Osteoblast (primary cell): Measurements from ENCODE around the gene DEPP1. TPM values are rescaled to one million over a fixed set of nuclear protein-coding genes. Genes with fewer than 3 reads are reported as not detected.

ENCODE experiments used
- DNase-seq: peaks from one replicate; pipeline ENCODE4 v3.0.0; 2011; ENCODE audit warnings: low spot score, mixed read lengths; ENCODE audit not compliant: insufficient read length; ENCODE audit errors: missing footprints
- H2AFZ ChIP-seq: 2 replicates; pipeline ENCODE4 v1.6.0; 2011; ENCODE audit warnings: mild to moderate bottlenecking, low read length
- H3K27ac ChIP-seq: 2 replicates; pipeline ENCODE4 v1.5.1; 2011; ENCODE audit warnings: mild to moderate bottlenecking, low read depth, low read length, moderate library complexity
- H3K27me3 ChIP-seq: 2 replicates; pipeline ENCODE4 v1.6.0; 2012; ENCODE audit warnings: mild to moderate bottlenecking, control low read depth, inconsistent platforms, low read length, moderate library complexity; ENCODE audit not compliant: insufficient read depth
- H3K36me3 ChIP-seq: 2 replicates; pipeline ENCODE4 v1.5.1; 2011; ENCODE audit warnings: mild to moderate bottlenecking, low read length, control low read depth, moderate library complexity; ENCODE audit not compliant: insufficient read depth
- H3K4me1 ChIP-seq: 2 replicates; pipeline ENCODE4 v1.5.1; 2011; ENCODE audit warnings: mild to moderate bottlenecking, low read length, control low read depth, moderate library complexity; ENCODE audit not compliant: insufficient read depth
- H3K4me2 ChIP-seq: 2 replicates; pipeline ENCODE4 v1.6.0; 2011; ENCODE audit warnings: mild to moderate bottlenecking, low read length; ENCODE audit not compliant: insufficient read depth
- H3K4me3 ChIP-seq: fragments of 200-600 bp; sonication (generic); 3 replicates; pipeline ENCODE4 v1.5.1; 2012; ENCODE audit warnings: mild to moderate bottlenecking, low read length, inconsistent platforms; ENCODE audit not compliant: insufficient read depth
- H3K79me2 ChIP-seq: 2 replicates; pipeline ENCODE4 v1.6.0; 2012; ENCODE audit warnings: mild to moderate bottlenecking, low read length, control low read depth, inconsistent platforms; ENCODE audit not compliant: insufficient read depth
- H3K9me3 ChIP-seq: 2 replicates; pipeline ENCODE4 v1.5.1; 2011; ENCODE audit warnings: low read depth, low read length, control low read depth
- H4K20me1 ChIP-seq: 2 replicates; pipeline ENCODE4 v1.6.0; 2012; ENCODE audit warnings: mild to moderate bottlenecking, low read length, control low read depth; ENCODE audit not compliant: insufficient read depth
- CTCF ChIP-seq: IDR thresholded peaks from 2 replicates; pipeline ENCODE4 v1.5.1; 2011; ENCODE audit warnings: mild to moderate bottlenecking, low read depth, low read length, moderate library complexity; ENCODE audit errors: extremely low read depth
- total RNA-seq: library from RNA; depleted of rRNA; stranded (reverse); fragments of >200 nt; gene quantifications from 2 replicates; pipeline ENCODE4 v1.2.3, GENCODE V29; 2012

DEPP1 gene
- total RNA-seq, 1 donor, result 87.6 TPM

GRCh38 chr10:44986179-44986578, 7.6 kb upstream of the DEPP1 start:
- no peak overlapping the region for H2AFZ ChIP-seq
- peaks cover 16% of the 10 kb centered on the region for H3K4me1 ChIP-seq
- no peaks in the 10 kb centered on the region for H4K20me1 ChIP-seq
- no peak overlapping the region for H3K4me3 ChIP-seq
- TF ChIP-seq CTCF, result no peak
- H3K9me3 ChIP-seq, result no peaks in the 10 kb centered on the region
- H3K36me3 ChIP-seq, result no peaks in the 10 kb centered on the region
- no peaks in the 10 kb centered on the region for H3K27me3 ChIP-seq
- no peaks in the 10 kb centered on the region for H3K79me2 ChIP-seq
- H3K27ac ChIP-seq, result no peak overlapping the region
- no peak for DNase-seq
- no peak overlapping the region for H3K4me2 ChIP-seq

GRCh38 chr10:44985175-44985681, 6.6 kb upstream of the DEPP1 start:
- H3K27ac ChIP-seq, result no peak overlapping the region
- no peaks in the 10 kb centered on the region for H3K36me3 ChIP-seq
- H3K4me1 ChIP-seq, result peaks cover 25% of the 10 kb centered on the region
- no peaks in the 10 kb centered on the region for H3K79me2 ChIP-seq
- H3K9me3 ChIP-seq, result no peaks in the 10 kb centered on the region
- no peak for DNase-seq
- H3K27me3 ChIP-seq, result no peaks in the 10 kb centered on the region
- TF ChIP-seq CTCF, result no peak
- no peak overlapping the region for H2AFZ ChIP-seq
- H3K4me2 ChIP-seq, result no peak overlapping the region
- H4K20me1 ChIP-seq, result no peaks in the 10 kb centered on the region
- no peak overlapping the region for H3K4me3 ChIP-seq

- no peak overlapping the region for H3K4me2 ChIP-seq
- H3K27ac ChIP-seq, result no peak overlapping the region
- no peaks in the 10 kb centered on the region for H3K27me3 ChIP-seq
- no peaks in the 10 kb centered on the region for H3K9me3 ChIP-seq
- no peak overlapping the region for H2AFZ ChIP-seq
- H3K79me2 ChIP-seq, result no peaks in the 10 kb centered on the region
- H3K4me1 ChIP-seq, result peaks cover 29% of the 10 kb centered on the region
- H3K36me3 ChIP-seq, result no peaks in the 10 kb centered on the region
- H3K4me3 ChIP-seq, result no peak overlapping the region
- no peaks in the 10 kb centered on the region for H4K20me1 ChIP-seq
- no peak for TF ChIP-seq CTCF
- no peak for DNase-seq
Observed at GRCh38 chr10:44984671-44985101, 6.1 kb upstream of the DEPP1 start.

GRCh38 chr10:44983895-44984278, 5.3 kb upstream of the DEPP1 start:
- H3K79me2 ChIP-seq, result no peaks in the 10 kb centered on the region

More at GRCh38 chr10:44983895-44984278, 5.3 kb upstream of the DEPP1 start:
- H3K27ac ChIP-seq, result no peak overlapping the region
- no peak for TF ChIP-seq CTCF
- no peak overlapping the region for H3K4me3 ChIP-seq
- H4K20me1 ChIP-seq, result no peaks in the 10 kb centered on the region
- peaks cover 37% of the 10 kb centered on the region for H3K4me1 ChIP-seq
- no peak overlapping the region for H2AFZ ChIP-seq
- no peak for DNase-seq
- no peak overlapping the region for H3K4me2 ChIP-seq
- H3K36me3 ChIP-seq, result no peaks in the 10 kb centered on the region
- no peaks in the 10 kb centered on the region for H3K27me3 ChIP-seq
- H3K9me3 ChIP-seq, result no peaks in the 10 kb centered on the region
